CD4-positive, alpha-beta T cell (primary cell): Measurements from ENCODE around the gene ITGB2. TPM values are rescaled to one million over a fixed set of nuclear protein-coding genes. Genes with fewer than 3 reads are reported as not detected.
A peak's percentile ranks its signal among the peaks of the same experiment; 100 is the strongest.

Source experiments
- ATAC-seq: fragments of 200-7000 bp; cut with Tn5 transposase; one replicate; pipeline ENCODE4 v1.10.0; 2022; ENCODE audit warnings: mild to moderate bottlenecking; ENCODE audit not compliant: poor library complexity
- CTCF ChIA-PET: fragments of 350-600 bp; sonication (Branson Sonifier 250); formaldehyde crosslinking; loops from one replicate; lab custom pipeline; 2021; ENCODE audit warnings: antibody characterized with exemption, inconsistent platforms; lab: Charles Lee
- POLR2A ChIA-PET: fragments of 350-600 bp; sonication (Branson Sonifier 250); formaldehyde crosslinking; loops from one replicate; lab custom pipeline; 2021; ENCODE audit warnings: antibody characterized with exemption, inconsistent platforms; lab: Charles Lee
- DNase-seq, 14 experiments: peaks; one replicate each; pipeline ENCODE4 v3.0.0-alpha.2; 2013 to 2020; ENCODE audit warnings: mixed read lengths in 2 of 14
- H3K27ac ChIP-seq, 2 donors: one replicate each; pipeline versions ENCODE4 v1.5.1 to v1.7.0; 2013; ENCODE audit warnings: low read length in 2 of 2, low read depth in 1 of 2, mild to moderate bottlenecking in 1 of 2
- H3K27me3 ChIP-seq, 2 experiments: 1 replicate in 1 of 2; 2 replicates in 1 of 2; pipeline versions ENCODE4 v1.6.1 to v1.7.0; 2013; ENCODE audit warnings: low read length in 2 of 2, control low read depth in 1 of 2, mild to moderate bottlenecking in 1 of 2, moderate library complexity in 1 of 2; ENCODE audit not compliant: insufficient read depth in 2 of 2, control insufficient read depth in 1 of 2
- H3K36me3 ChIP-seq: one replicate; pipeline ENCODE4 v1.6.1; 2013; ENCODE audit warnings: low read length, control low read depth; ENCODE audit not compliant: insufficient read depth
- H3K4me1 ChIP-seq: one replicate; pipeline ENCODE4 v1.6.1; 2013; ENCODE audit warnings: low read length, control low read depth; ENCODE audit not compliant: insufficient read depth
- H3K4me3 ChIP-seq: one replicate; pipeline ENCODE4 v1.5.1; 2013; ENCODE audit warnings: mild to moderate bottlenecking, low read length, moderate library complexity
- H3K9me3 ChIP-seq, 2 experiments: 1 replicate in 1 of 2; 2 replicates in 1 of 2; pipeline versions ENCODE4 v1.6.1 to v1.7.0; 2013; ENCODE audit warnings: low read length in 2 of 2, mild to moderate bottlenecking in 2 of 2, control low read depth in 1 of 2, moderate library complexity in 1 of 2; ENCODE audit not compliant: control insufficient read depth in 1 of 2, insufficient read depth in 1 of 2
- H3K27ac Mint-ChIP-seq: one replicate; pipeline ENCODE4 v1.8.0; 2020; ENCODE audit warnings: mixed read lengths
- H3K27me3 Mint-ChIP-seq: one replicate; pipeline ENCODE4 v1.8.0; 2021; ENCODE audit warnings: mixed read lengths
- H3K36me3 Mint-ChIP-seq: one replicate; pipeline ENCODE4 v1.8.0; 2021; ENCODE audit warnings: low read depth, mixed read lengths
- H3K4me1 Mint-ChIP-seq: one replicate; pipeline ENCODE4 v1.8.0; 2021; ENCODE audit warnings: low read depth, mixed read lengths
- H3K4me3 Mint-ChIP-seq: one replicate; pipeline ENCODE4 v1.8.0; 2020; ENCODE audit warnings: mild to moderate bottlenecking, mixed read lengths
- H3K9me3 Mint-ChIP-seq: one replicate; pipeline ENCODE4 v1.8.0; 2020; ENCODE audit warnings: mixed read lengths
- CTCF ChIP-seq: fragments of 200-600 bp; IDR thresholded peaks from one replicate; pipeline ENCODE4 v1.8.0; 2022; ENCODE audit warnings: antibody characterized with exemption, mild to moderate bottlenecking
- intact Hi-C, 2 experiments: fragments of 100-400 bp; cut with DNase I in 1 of 2; cut with micrococcal nuclease in 1 of 2; formaldehyde crosslinking; loops; one replicate each; pipeline versions ENCODE4 v1.15.1 to v1.9.0; 2023 to 2025; cut with DNase I, micrococcal nuclease
- total RNA-seq, 174 experiments: library from RNA in 2 of 174; stranded (reverse) in 2 of 174; gene quantifications; one replicate each; pipeline ENCODE4 v1.2.3 and lab custom pipeline; 2021 to 2026

The ITGB2 gene
- total RNA-seq, 2 experiments from 2014 or later, result 283 to 284 TPM

- Histone ChIP-seq H3K4me1 (peaks cover 58% of the 10 kb centered on the region), H3K9me3 (no peaks in the 10 kb centered on the region), H3K4me3 (no peak overlapping the region), H3K27me3 (no peaks in the 10 kb centered on the region), H3K36me3 (peaks cover 96% of the 10 kb centered on the region), H3K27ac (peak overlapping the region in 1 of 2 donors; percentile 52)
- Mint-ChIP-seq H3K27me3 (no peaks in the 10 kb centered on the region), H3K9me3 (no peaks in the 10 kb centered on the region), H3K36me3 (peaks cover 80% of the 10 kb centered on the region), H3K27ac (peak overlapping the region; percentile 42), H3K4me3 (no peak overlapping the region), H3K4me1 (peaks cover 34% of the 10 kb centered on the region)
- TF ChIP-seq CTCF, result no peak
- intact Hi-C loops, result no loop called here
- DNase-seq (no peak), ATAC-seq (no peak)
- POLR2A ChIA-PET, result interaction anchor here (1.3 to 3.4 kb wide), 2 partner anchors 16 to 22 kb away, joined by 4 to 19 read pairs; partner anchors contain the start of gene ITGB2
- CTCF ChIA-PET, result no interaction called here
Observed at GRCh38 chr21:44905016-44905727, 15.5 kb downstream of the ITGB2 start.

GRCh38 chr21:44904141-44904923, 16.4 kb downstream of the ITGB2 start:
- ATAC-seq (no peak), DNase-seq (no peak)
- no peak for TF ChIP-seq CTCF
- Histone ChIP-seq H3K27me3 (no peaks in the 10 kb centered on the region), H3K27ac (peak overlapping the region in 1 of 2 donors; percentile 52), H3K4me3 (no peak overlapping the region), H3K9me3 (no peaks in the 10 kb centered on the region), H3K36me3 (peaks cover 96% of the 10 kb centered on the region), H3K4me1 (peaks cover 49% of the 10 kb centered on the region)
- ChIA-PET CTCF (no interaction called here), POLR2A (no interaction called here)
- peak overlapping the region; percentile 42 for H3K27ac Mint-ChIP-seq
- peaks cover 80% of the 10 kb centered on the region for H3K36me3 Mint-ChIP-seq
- no peaks in the 10 kb centered on the region for H3K27me3 Mint-ChIP-seq
- peak overlapping the region; percentile 2 for H3K4me3 Mint-ChIP-seq
- H3K9me3 Mint-ChIP-seq, result no peaks in the 10 kb centered on the region
- intact Hi-C loops, result no loop called here
- H3K4me1 Mint-ChIP-seq, result peaks cover 26% of the 10 kb centered on the region

GRCh38 chr21:44903689-44904088, 17.0 kb downstream of the ITGB2 start:
- no peak for DNase-seq
- H3K4me3 Mint-ChIP-seq, result no peak overlapping the region
- peaks cover 79% of the 10 kb centered on the region for H3K36me3 Mint-ChIP-seq
- H3K4me1 ChIP-seq, result peaks cover 43% of the 10 kb centered on the region
- H3K27ac Mint-ChIP-seq, result peak overlapping the region; percentile 42
- no peak overlapping the region for H3K27ac ChIP-seq
- no peaks in the 10 kb centered on the region for H3K27me3 Mint-ChIP-seq
- ChIA-PET POLR2A (no interaction called here), CTCF (no interaction called here)
- H3K27me3 ChIP-seq, result no peaks in the 10 kb centered on the region
- peaks cover 20% of the 10 kb centered on the region for H3K4me1 Mint-ChIP-seq
- H3K9me3 Mint-ChIP-seq, result no peaks in the 10 kb centered on the region
- ATAC-seq, result no peak
- H3K9me3 ChIP-seq, result no peaks in the 10 kb centered on the region
- H3K4me3 ChIP-seq, result no peak overlapping the region
- peaks cover 96% of the 10 kb centered on the region for H3K36me3 ChIP-seq
- intact Hi-C loops, result no loop called here
- TF ChIP-seq CTCF, result no peak
